ENCODE results near the gene GPR75.
"Not testable (repeated sequence)": the region's sequence is repeated elsewhere in the genome, so short reads cannot be mapped to it uniquely, and the experiment has no call there.

GPR75 gene

DNA sequence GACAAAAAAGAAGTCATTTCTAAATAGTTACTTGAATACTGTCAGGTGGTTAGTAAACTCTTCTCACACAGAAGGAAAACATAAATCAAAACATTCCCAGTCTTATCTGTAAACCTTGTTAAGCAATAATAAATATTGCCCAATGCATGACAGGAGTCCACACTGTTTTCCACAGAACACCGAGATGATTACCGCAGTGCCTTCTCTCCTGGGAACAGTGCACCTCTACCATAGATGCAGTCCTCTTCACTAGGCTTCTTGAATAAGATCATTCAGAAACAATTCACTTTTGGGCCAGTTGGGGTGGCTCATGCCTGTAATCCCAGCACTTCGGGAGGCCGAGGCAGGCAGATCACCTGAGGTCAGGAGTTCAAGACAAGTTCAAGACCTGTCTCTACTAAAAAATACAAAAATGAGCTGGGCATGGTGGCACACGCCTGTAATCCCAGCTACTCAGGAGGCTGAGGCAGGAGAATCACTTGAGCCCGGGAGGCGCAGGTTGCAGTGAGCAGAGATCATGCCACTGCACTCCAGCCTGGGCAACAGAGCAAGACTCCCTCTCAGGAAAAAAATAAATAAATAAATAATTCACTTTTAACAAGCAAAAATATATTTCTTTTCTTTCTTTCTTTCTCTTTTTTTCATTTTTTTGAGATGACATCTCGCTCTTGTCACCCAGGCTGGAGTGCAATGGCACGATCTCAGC lies 8.6 kb downstream of the GPR75 start:
- FAIRE-seq: not testable (repeated sequence)

DNA sequence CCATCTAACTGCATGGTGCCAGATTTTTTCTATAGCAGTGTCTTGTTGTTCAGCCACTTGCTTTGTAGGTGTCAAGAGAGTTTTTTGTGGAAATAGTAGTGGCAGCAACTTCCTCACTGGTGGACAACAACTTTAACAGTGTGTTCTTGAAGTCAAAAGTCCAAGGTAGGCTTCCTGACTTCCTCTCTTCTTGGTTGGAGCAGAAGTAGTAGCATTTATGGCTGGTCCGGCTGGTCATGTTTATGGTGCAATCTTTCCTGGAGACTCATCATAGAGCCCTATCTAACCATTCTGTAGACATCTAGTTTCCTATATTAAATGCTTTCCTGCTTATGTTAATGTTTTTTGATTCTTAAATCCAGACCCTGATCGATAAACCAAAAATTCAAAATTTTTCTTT lies 11.7 kb downstream of the GPR75 start:
- FAIRE-seq: no peak

- FAIRE-seq: no peak
These were observed 16.2 kb downstream of the GPR75 start for GRCh38 chr2:53843595-53843994.

DNA sequence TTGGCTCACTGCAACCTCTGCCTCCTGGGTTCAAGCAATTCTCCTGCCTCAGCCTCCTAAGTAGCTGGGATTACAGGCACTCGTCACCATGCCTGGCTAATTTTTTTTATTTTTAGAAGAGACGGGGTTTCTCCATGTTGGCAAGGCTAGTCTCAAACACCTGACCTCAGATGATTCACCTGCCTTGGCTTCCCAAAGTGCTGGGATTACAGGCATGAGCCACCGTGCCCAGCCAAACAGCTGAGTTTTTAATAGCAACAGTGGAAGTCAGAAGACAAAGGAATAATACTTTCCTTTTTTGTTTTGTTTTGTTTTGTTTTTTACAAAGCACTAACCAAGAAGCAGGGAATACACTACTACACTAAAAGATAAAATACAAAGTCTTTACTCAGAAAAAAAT lies 16.9 kb downstream of the GPR75 start:
- no peak for FAIRE-seq

DNA sequence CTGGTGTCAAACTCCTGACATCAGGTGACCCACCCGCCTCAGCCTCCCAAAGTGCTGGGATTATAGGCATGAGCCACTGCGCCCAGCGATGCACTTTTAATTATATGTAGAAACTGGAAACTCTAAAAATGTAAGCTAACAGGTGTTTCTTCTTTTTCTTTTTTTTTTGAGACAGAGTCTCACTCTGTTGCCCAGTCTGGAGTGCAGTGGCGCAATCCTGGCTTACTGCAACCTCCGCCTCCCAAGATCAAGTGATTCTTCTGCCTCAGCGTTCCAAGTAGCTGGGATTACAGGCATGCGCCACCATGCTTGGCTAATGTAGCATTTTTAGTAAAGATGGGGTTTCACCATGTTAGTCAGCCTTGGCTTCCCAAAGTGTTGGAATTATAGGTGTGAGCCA lies 18.1 kb downstream of the GPR75 start:
- FAIRE-seq: not testable (repeated sequence)

- no peak for FAIRE-seq
These were observed 19.2 kb downstream of the GPR75 start for GRCh38 chr2:53840580-53840979.

GRCh38 chr2:53829980-53830290 lies 29.8 kb downstream of the GPR75 start:
- FAIRE-seq: not testable (repeated sequence)

- FAIRE-seq: no peak
These were observed 30.3 kb downstream of the GPR75 start for GRCh38 chr2:53829273-53829979.

- no peak for FAIRE-seq
These were observed 31.4 kb downstream of the GPR75 start for GRCh38 chr2:53828331-53828730.

- no peak for FAIRE-seq
These were observed 32.2 kb downstream of the GPR75 start for GRCh38 chr2:53827398-53828175.

DNA sequence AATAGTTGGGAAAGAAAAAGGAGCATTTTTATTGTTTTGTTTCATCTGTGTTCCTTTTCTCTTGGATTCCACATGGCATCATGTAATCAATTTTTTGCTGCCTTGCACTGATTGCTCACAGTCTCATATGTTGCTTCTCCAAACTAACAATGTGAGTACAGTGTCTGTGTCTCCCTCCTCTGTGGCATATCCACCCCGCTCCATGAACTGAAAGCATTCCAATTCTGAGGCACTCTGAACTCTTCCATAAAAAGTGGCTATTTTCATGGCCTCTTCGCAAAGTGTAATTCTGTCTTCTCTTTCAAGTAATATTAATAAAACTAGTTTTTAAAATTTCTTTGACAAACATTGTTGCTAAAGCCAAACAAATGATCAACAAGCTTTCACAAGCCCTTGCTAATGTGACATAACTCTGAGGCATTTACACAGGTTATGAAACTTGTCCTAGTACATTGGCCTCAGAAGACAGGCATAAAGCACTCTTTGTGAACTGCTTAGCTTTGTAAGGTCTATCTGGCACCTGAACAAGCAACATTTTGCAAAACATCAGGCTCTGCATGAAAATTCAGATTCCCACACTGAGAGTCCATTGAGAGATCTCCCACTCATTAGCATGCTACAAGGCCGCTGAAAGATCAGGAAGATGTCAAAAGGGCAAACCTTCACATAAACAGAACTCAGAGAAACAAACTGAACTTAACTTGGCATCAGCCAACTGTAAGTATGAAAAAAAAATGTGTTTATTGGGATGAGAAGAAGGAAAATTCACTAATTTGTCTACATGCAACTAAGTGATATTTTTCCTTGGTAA lies 33.0 kb downstream of the GPR75 start:
- FAIRE-seq: no peak

DNA sequence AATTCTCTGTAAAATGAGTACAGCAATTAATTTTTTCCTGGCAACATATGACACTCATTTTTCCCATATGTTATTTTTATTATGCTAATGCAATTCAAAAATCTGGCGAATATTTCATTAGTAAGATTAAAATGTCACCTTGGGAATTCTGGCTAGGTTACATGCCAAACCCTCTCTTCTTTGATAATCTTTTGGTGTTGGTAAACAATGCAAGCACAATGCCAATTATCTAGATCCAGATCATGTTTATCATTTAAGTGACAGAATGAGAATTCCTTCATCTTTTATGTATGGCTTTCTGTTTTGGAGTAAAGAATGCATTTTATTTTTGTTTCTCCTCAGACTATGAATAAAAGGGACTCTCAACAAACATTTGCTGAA lies 33.7 kb downstream of the GPR75 start:
- no peak for FAIRE-seq

GRCh38 chr2:53823639-53824038 lies 36.1 kb downstream of the GPR75 start:
- FAIRE-seq: not testable (repeated sequence)

- FAIRE-seq: no peak
These were observed 38.0 kb downstream of the GPR75 start for GRCh38 chr2:53821810-53822209.

- no peak for FAIRE-seq
These were observed 39.1 kb downstream of the GPR75 start for GRCh38 chr2:53820711-53821110.

GRCh38 chr2:53820048-53820447 lies 39.7 kb downstream of the GPR75 start:
- no peak for FAIRE-seq

GRCh38 chr2:53819634-53820033 lies 40.1 kb downstream of the GPR75 start:
- no peak for FAIRE-seq

- FAIRE-seq: no peak
These were observed 40.8 kb downstream of the GPR75 start for GRCh38 chr2:53818854-53819435.

DNA sequence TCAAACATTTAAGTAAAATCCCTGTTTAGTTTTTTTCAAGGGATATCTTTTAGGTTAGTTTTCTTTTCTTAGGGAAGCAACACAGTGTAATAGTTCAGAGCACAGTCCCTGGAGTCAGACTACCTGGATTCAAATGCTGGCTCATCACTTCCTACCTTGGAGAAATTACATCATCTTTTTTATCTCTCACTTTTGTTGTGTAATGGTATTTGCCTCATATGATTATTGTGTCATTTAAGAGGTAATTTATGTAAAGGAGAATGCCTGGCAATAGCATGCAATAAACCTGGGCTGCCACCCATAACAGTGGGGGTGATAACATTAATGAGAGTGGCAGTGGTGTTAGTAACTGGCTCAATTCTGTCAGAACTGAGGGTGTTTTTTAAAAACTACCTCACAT lies 46.6 kb downstream of the GPR75 start:
- FAIRE-seq: no peak

DNA sequence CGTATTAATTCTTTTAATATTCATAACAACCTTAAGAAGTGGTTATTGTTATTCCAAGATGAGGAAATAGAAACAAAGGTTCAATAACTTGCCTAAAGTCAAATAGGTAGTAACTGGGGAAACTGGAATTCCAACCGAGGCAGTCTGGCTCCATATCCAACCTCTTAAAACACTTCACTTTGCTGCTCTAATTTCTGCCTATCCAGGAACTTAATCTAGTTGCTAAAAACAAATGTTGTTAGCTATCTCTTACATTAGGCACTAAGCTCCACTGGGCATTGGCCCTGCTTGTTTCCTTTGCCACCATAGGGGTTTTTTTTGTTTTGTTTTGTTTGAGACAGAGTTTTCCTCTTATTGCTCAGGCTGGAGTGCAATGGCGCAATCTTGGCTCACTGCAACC lies 48.2 kb downstream of the GPR75 start:
- FAIRE-seq: no peak

Measured in islet of Langerhans (tissue), 1 donor.